Sigmoid colon (tissue), 4 donors: ENCODE results near the gene PKN2.

Source experiments
- CTCF ChIP-seq, 4 experiments: fragments of 450-650 bp in 3 of 4; fragments of 200-600 bp in 1 of 4; IDR thresholded peaks; one replicate each; pipeline ENCODE4 v1.5.1; 2016 to 2019; ENCODE audit warnings: antibody characterized with exemption in 4 of 4, mild to moderate bottlenecking in 3 of 4, moderate library complexity in 2 of 4
- EP300 ChIP-seq, 4 donors: sonication (generic); formaldehyde crosslinking; IDR thresholded peaks; one replicate each; pipeline ENCODE4 v1.6.1; 2017; ENCODE audit warnings: antibody characterized with exemption in 4 of 4
- POLR2A ChIP-seq, 2 donors: fragments of 450-650 bp; IDR thresholded peaks; one replicate each; pipeline ENCODE4 v1.6.1; 2016; ENCODE audit warnings: antibody characterized with exemption in 2 of 2, mild to moderate bottlenecking in 2 of 2, moderate library complexity in 2 of 2
- POLR2AphosphoS5 ChIP-seq, 4 donors: sonication (generic); formaldehyde crosslinking; IDR thresholded peaks; one replicate each; pipeline ENCODE4 v1.6.1; 2017; ENCODE audit warnings: antibody characterized with exemption in 4 of 4

- no peak for TF ChIP-seq CTCF (IDR thresholded peaks at IDR 0.05)
- TF ChIP-seq EP300 (IDR thresholded peaks at IDR 0.05), result no peak
- no peak for TF ChIP-seq POLR2A (IDR thresholded peaks at IDR 0.05)
- no peak for TF ChIP-seq POLR2AphosphoS5 (IDR thresholded peaks at IDR 0.05)
Measured at GRCh38 chr1:88727205-88727604, 43.1 kb downstream of the PKN2 start.
